Spleen (tissue), 11 donors: ENCODE data around the gene AGPAT2. TPM values are rescaled to one million over a fixed set of nuclear protein-coding genes. Genes with fewer than 3 reads are reported as not detected.
A peak's percentile ranks its signal among the peaks of the same experiment; 100 is the strongest.

Source experiments
- DNase-seq: peaks from one replicate; pipeline ENCODE4 v3.0.0-alpha.2; 2020
- H3K27ac ChIP-seq, 8 donors: fragments of 200-600 bp; sonication (generic) in 7 of 8; 1 replicate in 4 of 8; 2 replicates in 4 of 8; pipeline versions ENCODE4 v1.5.0 to v1.8.0; 2016 to 2021; ENCODE audit warnings: inconsistent platforms in 4 of 8, mild to moderate bottlenecking in 4 of 8, moderate library complexity in 1 of 8
- H3K27me3 ChIP-seq, 7 donors: fragments of 200-600 bp; sonication (generic) in 6 of 7; replicated peaks in 1 of 7; 1 replicate in 4 of 7; 2 replicates in 3 of 7; pipeline versions ENCODE4 v1.5.0 to v1.8.0; 2016 to 2021; ENCODE audit warnings: inconsistent platforms in 3 of 7, mild to moderate bottlenecking in 1 of 7
- H3K36me3 ChIP-seq, 6 donors: fragments of 200-600 bp; sonication (generic) in 5 of 6; 1 replicate in 4 of 6; 2 replicates in 2 of 6; pipeline versions ENCODE4 v1.5.0 to v1.8.0; 2016 to 2021; ENCODE audit warnings: inconsistent platforms in 2 of 6
- H3K4me1 ChIP-seq, 6 donors: fragments of 200-600 bp; sonication (generic) in 5 of 6; 1 replicate in 3 of 6; 2 replicates in 3 of 6; pipeline versions ENCODE4 v1.5.0 to v1.8.0; 2016 to 2021; ENCODE audit warnings: inconsistent platforms in 3 of 6
- H3K4me3 ChIP-seq, 8 donors: fragments of 200-600 bp; sonication (generic) in 7 of 8; 1 replicate in 4 of 8; 2 replicates in 4 of 8; pipeline versions ENCODE4 v1.5.0 to v1.8.0; 2016 to 2021; ENCODE audit warnings: inconsistent platforms in 4 of 8, mild to moderate bottlenecking in 4 of 8, moderate library complexity in 2 of 8
- H3K9me3 ChIP-seq, 8 donors: fragments of 200-600 bp; sonication (generic) in 7 of 8; 1 replicate in 4 of 8; 2 replicates in 4 of 8; pipeline versions ENCODE4 v1.5.0 to v1.8.0; 2016 to 2021; ENCODE audit warnings: inconsistent platforms in 4 of 8
- POLR2A ChIP-seq, 3 donors: fragments of 450-650 bp; IDR thresholded peaks; one replicate each; pipeline ENCODE4 v1.5.1; 2017; ENCODE audit warnings: antibody characterized with exemption in 3 of 3, mild to moderate bottlenecking in 1 of 3
- POLR2AphosphoS5 ChIP-seq, 3 donors: sonication (generic); formaldehyde crosslinking; IDR thresholded peaks; one replicate each; pipeline ENCODE4 v1.5.1; 2017; ENCODE audit warnings: antibody characterized with exemption in 3 of 3
- WGBS, 5 donors: extraction: QIAGEN DNeasy Blood & Tissue Kit in 3 of 5; methylation state at CpG; one replicate each; pipeline versions ENCODE4 v1.1.5 to v1.1.7; 2013 to 2018; 5-methylcytosine and 5-hydroxymethylcytosine counted together
- intact Hi-C: fragments of 100-400 bp; cut with DNase I; formaldehyde crosslinking; loops from one replicate; pipeline ENCODE4 v1.15.0; 2023; ENCODE audit warnings: low total_unique reads
- polyA plus RNA-seq, 3 donors: library from polyadenylated mRNA; stranded (reverse); fragments of 200-250 nt; gene quantifications; one replicate each; pipeline ENCODE4 v1.2.1, GENCODE V29; 2013
- total RNA-seq, 7 donors: library from RNA; depleted of rRNA in 3 of 7; stranded (reverse); fragments of >200 nt in 3 of 7; fragmentation: NEBNext Ultra II Directional in 4 of 7; extraction: Animal tissue kit (Norgen Biotek cat#: 25700) in 4 of 7; gene quantifications; one replicate each; pipeline versions ENCODE4 v1.1.0 to v1.2.1, GENCODE V29; 2016 to 2021
- TF ChIP-seq, protein P1 (sequence below), 11 experiments: fragments of 200-600 bp in 7 of 11; fragments of 450-650 bp in 4 of 11; sonication (generic) in 4 of 11; IDR thresholded peaks in 8 of 11; conservative IDR thresholded peaks in 3 of 11; 1 replicate in 7 of 11; 2 replicates in 4 of 11; pipeline versions ENCODE4 v1.4.0 to v1.8.0; 2016 to 2021; ENCODE audit warnings: antibody characterized with exemption in 11 of 11, inconsistent platforms in 4 of 11, mild to moderate bottlenecking in 1 of 11
- donor health status: healthy with polysubstance abuse.
- donor health status: DM: no; HTN: no; CAD: no; lungs with moderate emphysema.
- donor health status: DM: no; HTN: no; CAD: no.
- donor health status: Bipolar disorder and iron deficiency.
- donor health status: healthy.
- donor health status: DM: no; HTN: no; CAD: no.
- donor health status: DM: yes; HTN: yes; CAD: no.

Gene AGPAT2
- total and polyA plus RNA-seq, 10 donors = 26.9 to 47.7 (median 38.3) TPM

DNA sequence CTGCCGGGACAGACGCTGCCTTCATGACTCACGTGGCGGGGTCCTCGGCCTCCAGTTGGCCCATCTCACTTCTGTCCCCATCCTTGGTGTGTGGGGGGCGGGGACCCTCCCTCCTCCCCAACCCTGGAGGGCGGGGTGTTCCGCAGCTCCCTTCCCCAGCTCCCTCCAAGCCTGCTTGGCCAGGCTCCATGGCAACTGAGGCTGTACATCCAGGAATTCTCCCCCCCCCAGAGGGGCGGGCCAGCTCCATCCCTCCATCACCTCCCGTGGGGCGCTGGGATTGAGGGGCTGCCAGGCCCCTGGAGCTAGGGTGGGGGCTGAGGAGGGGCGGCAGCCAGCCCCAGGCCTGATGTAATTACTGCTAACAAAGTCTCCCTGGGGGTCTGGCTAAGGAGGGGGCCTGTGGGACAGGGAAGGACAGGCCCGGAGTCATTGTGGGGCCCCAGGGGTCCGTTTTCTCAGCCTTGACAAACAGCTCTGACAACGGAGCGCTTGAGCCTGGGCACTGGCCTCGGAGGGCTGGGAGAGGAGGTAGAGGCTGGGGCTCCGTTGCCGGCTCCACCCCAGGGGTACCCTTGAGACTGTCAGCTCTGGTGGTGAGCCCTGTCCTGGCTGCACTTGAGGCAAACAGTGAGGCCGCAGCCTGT is 33.1 kb upstream of the AGPAT2 start:
- Histone ChIP-seq H3K27me3 (peaks cover 0 to 12% (median 0%) of the 10 kb centered on the region in 7 donors), H3K4me1 (peaks cover 4 to 78% (median 64%) of the 10 kb centered on the region in 6 donors), H3K4me3 (no peak overlapping the region), H3K9me3 (no peaks in the 10 kb centered on the region), H3K27ac (peak overlapping the region in 2 of 8 donors; percentile 68 to 81), H3K36me3 (peaks cover 6 to 50% (median 41%) of the 10 kb centered on the region in 6 donors)
- WGBS, 5 donors = 79 to 83% (median 82%) methylated on average over 13 to 20 of the region's 20 CpGs
- intact Hi-C loops = no loop called here
- no peak for DNase-seq
- TF ChIP-seq POLR2A (IDR thresholded peaks at IDR 0.05) = no peak
- TF ChIP-seq POLR2AphosphoS5 (IDR thresholded peaks at IDR 0.05) = peak in 2 of 3 donors; percentile 1 to 46
- TF ChIP-seq, protein P1, sequence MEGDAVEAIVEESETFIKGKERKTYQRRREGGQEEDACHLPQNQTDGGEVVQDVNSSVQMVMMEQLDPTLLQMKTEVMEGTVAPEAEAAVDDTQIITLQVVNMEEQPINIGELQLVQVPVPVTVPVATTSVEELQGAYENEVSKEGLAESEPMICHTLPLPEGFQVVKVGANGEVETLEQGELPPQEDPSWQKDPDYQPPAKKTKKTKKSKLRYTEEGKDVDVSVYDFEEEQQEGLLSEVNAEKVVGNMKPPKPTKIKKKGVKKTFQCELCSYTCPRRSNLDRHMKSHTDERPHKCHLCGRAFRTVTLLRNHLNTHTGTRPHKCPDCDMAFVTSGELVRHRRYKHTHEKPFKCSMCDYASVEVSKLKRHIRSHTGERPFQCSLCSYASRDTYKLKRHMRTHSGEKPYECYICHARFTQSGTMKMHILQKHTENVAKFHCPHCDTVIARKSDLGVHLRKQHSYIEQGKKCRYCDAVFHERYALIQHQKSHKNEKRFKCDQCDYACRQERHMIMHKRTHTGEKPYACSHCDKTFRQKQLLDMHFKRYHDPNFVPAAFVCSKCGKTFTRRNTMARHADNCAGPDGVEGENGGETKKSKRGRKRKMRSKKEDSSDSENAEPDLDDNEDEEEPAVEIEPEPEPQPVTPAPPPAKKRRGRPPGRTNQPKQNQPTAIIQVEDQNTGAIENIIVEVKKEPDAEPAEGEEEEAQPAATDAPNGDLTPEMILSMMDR (IDR thresholded peaks at IDR 0.05 in 8 of 11, conservative IDR thresholded peaks at IDR 0.05 in 3 of 11) = no peak

DNA sequence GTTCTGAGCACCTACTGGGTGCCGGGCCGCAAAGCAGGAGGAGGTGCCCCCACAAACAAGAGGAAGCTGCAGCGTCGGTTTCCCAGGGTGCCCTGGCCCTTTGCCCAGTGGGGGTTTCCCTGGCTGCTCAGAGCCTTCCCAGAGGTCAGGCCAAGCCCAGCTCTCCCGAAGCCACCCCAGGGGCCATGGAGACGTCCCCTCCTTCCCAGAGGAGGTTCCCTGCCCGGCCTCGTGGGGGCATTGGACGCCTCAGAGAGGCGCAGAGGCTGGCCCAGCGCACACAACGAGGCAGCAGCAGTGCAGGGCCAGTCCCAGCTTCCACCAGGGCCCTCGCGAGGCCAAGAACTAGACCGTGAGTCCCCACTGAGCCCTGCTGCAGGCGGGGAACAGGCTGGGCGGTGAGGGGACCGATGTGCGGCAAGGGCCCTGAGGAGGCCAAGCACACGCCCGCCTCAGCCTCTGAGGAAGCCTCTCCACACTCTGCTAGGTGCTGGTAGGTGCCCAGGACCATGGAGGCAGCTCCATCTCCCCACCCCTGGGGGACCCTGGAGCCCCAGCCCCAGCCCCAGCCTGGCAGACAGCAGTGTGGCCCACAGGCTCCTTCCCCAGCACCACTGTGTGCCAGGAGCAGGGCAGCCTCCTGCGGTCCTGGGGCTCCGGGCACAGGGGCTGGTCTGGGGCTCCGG is 32.1 kb upstream of the AGPAT2 start:
- peaks cover 13 to 78% (median 64%) of the 10 kb centered on the region in 6 donors for H3K4me1 ChIP-seq
- TF ChIP-seq POLR2A (IDR thresholded peaks at IDR 0.05) = no peak
- TF ChIP-seq POLR2AphosphoS5 (IDR thresholded peaks at IDR 0.05) = peak; percentile 43 to 75 (median 57)
- H3K9me3 ChIP-seq = no peaks in the 10 kb centered on the region
- peaks cover 0 to 21% (median 7%) of the 10 kb centered on the region in 7 donors for H3K27me3 ChIP-seq
- intact Hi-C loops = no loop called here
- peak; percentile 86 for DNase-seq
- peak overlapping the region in 1 of 8 donors; percentile 49 for H3K4me3 ChIP-seq
- H3K36me3 ChIP-seq = peaks cover 6 to 40% (median 32%) of the 10 kb centered on the region in 6 donors
- peak overlapping the region in 7 of 8 donors; percentile 14 to 81 (median 58) for H3K27ac ChIP-seq
- 28 to 49% (median 41%) methylated on average over 13 to 24 of the region's 24 CpGs for WGBS, 5 donors

DNA sequence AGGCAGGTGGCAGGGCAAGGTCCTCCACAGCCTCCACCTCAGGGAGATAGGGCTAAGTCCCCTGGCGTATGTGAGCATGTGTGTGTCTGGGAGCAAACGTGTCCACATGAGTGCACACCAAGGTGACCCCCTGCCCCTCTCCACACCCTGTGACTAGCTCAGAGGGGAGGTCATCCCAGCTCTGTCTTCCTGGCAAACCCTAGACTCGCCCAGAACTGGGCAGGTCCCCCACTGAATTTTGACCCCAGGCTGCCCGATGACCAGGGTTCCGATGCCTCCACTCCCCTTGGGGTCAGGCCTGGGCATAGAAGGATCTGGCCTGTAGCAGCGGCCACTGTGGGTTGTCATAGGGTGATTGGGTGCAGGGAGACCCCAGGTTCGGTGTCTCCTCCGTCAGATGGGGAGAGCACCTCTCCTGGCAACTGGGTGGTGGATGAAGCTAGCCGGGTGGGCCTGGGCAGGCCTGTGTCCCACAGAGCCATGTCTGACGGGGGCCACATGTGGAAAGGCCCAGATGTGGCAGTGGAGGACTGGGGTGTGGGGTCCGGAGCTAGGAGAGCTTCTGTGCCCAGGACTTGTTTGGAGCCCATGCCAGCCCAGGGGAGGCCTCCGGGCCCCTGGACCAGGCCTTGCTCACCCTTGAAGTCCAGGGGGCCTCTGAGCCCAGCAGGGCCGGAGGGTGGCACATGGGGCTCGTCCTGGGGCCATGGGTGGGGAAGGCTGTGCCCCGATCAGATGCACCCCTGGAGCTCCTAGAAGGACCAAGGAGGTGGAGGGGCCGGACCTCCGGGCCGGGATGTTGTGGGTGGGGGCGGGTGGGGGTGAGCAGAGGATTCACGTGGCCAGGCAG is 31.3 kb upstream of the AGPAT2 start:
- H3K4me1 ChIP-seq = peaks cover 15 to 78% (median 67%) of the 10 kb centered on the region in 6 donors
- peak overlapping the region in 1 of 8 donors; percentile 49 for H3K4me3 ChIP-seq
- intact Hi-C loops = no loop called here
- peak overlapping the region in 4 of 8 donors; percentile 54 to 81 (median 66) for H3K27ac ChIP-seq
- TF ChIP-seq POLR2AphosphoS5 (IDR thresholded peaks at IDR 0.05) = no peak
- TF ChIP-seq, protein P1 (IDR thresholded peaks at IDR 0.05 in 8 of 11, conservative IDR thresholded peaks at IDR 0.05 in 3 of 11) = no peak
- no peak for TF ChIP-seq POLR2A (IDR thresholded peaks at IDR 0.05)
- WGBS, 5 donors = 39 to 76% (median 57%) methylated on average over 9 to 20 of the region's 20 CpGs
- H3K27me3 ChIP-seq = peaks cover 0 to 29% (median 14%) of the 10 kb centered on the region in 7 donors
- no peak for DNase-seq
- H3K9me3 ChIP-seq = no peaks in the 10 kb centered on the region
- peaks cover 1 to 32% (median 24%) of the 10 kb centered on the region in 6 donors for H3K36me3 ChIP-seq

DNA sequence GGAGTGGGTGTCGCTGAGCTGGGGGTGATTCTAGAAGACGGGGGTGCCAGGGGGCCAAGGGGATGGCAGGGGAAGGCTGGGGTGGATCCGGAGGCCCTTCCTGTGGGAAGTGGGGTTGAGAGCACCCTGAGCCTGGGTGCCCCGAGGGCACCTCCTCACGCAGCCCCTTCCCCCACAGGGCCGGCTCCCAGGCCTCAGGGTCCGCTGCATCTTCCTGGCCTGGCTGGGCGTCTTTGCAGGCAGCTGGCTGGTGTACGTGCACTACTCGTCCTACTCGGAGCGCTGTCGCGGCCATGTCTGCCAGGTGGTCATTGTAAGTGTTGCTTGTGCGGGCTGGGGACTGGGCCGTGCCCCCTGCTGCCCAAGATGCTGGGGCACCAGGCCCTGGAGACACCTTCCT is 30.1 kb upstream of the AGPAT2 start:
- Histone ChIP-seq H3K9me3 (no peaks in the 10 kb centered on the region), H3K4me3 (no peak overlapping the region), H3K4me1 (peaks cover 24 to 77% (median 67%) of the 10 kb centered on the region in 6 donors), H3K36me3 (peaks cover 0 to 21% (median 13%) of the 10 kb centered on the region in 6 donors), H3K27ac (no peak overlapping the region), H3K27me3 (peaks cover 0 to 40% (median 25%) of the 10 kb centered on the region in 7 donors)
- TF ChIP-seq, protein P1 (IDR thresholded peaks at IDR 0.05 in 8 of 11, conservative IDR thresholded peaks at IDR 0.05 in 3 of 11) = no peak
- TF ChIP-seq POLR2A (IDR thresholded peaks at IDR 0.05) (no peak), POLR2AphosphoS5 (IDR thresholded peaks at IDR 0.05) (peak in 1 of 3 donors; percentile 17)
- intact Hi-C loops = no loop called here
- no peak for DNase-seq
- WGBS, 5 donors = 69 to 91% (median 83%) methylated on average over 9 to 16 of the region's 16 CpGs
